Stimulated activated CD4-positive, alpha-beta T cell treated with anti-CD3 and anti-CD28 coated beads, Interleukin-15, amount 100 ng/mL, for 48 hours (primary cell): ENCODE measurements around the gene CNTNAP4.

Source experiments
- DNase-seq, 2 donors: peaks; one replicate each; pipeline ENCODE4 v3.0.0-alpha.2; 2020; ENCODE audit warnings: low read depth in 2 of 2

Gene CNTNAP4

GRCh38 chr16:76487411-76488064 lies 210.3 kb downstream of the CNTNAP4 start:
- DNase-seq, result no peak

- DNase-seq, result no peak
These were observed 210.8 kb downstream of the CNTNAP4 start for GRCh38 chr16:76488065-76488417.

GRCh38 chr16:76490036-76490639 lies 212.9 kb downstream of the CNTNAP4 start:
- DNase-seq, result no peak

GRCh38 chr16:76500006-76500405 lies 222.8 kb downstream of the CNTNAP4 start:
- DNase-seq, result no peak

GRCh38 chr16:76502063-76502462 lies 224.9 kb downstream of the CNTNAP4 start:
- DNase-seq, result no peak

- no peak for DNase-seq
These were observed 225.4 kb downstream of the CNTNAP4 start for GRCh38 chr16:76502555-76502954.

GRCh38 chr16:76503091-76503490 lies 225.9 kb downstream of the CNTNAP4 start:
- no peak for DNase-seq

- no peak for DNase-seq
These were observed 234.0 kb downstream of the CNTNAP4 start for GRCh38 chr16:76511203-76511602.

- DNase-seq, result no peak
These were observed 241.6 kb downstream of the CNTNAP4 start for GRCh38 chr16:76518781-76519180.

GRCh38 chr16:76524356-76524755 lies 247.2 kb downstream of the CNTNAP4 start:
- no peak for DNase-seq

- DNase-seq, result no peak
These were observed 247.6 kb downstream of the CNTNAP4 start for GRCh38 chr16:76524769-76525168.

- DNase-seq, result no peak
These were observed 250.0 kb downstream of the CNTNAP4 start for GRCh38 chr16:76527244-76527643.

GRCh38 chr16:76529120-76529519 lies 251.9 kb downstream of the CNTNAP4 start:
- DNase-seq, result no peak

GRCh38 chr16:76531236-76531635 lies 254.0 kb downstream of the CNTNAP4 start:
- no peak for DNase-seq

GRCh38 chr16:76532188-76532973 lies 255.2 kb downstream of the CNTNAP4 start:
- DNase-seq, result no peak

- DNase-seq, result no peak
These were observed 262.4 kb downstream of the CNTNAP4 start for GRCh38 chr16:76539609-76540008.

GRCh38 chr16:76541070-76541469 lies 263.9 kb downstream of the CNTNAP4 start:
- no peak for DNase-seq

GRCh38 chr16:76565542-76565941 lies 288.3 kb downstream of the CNTNAP4 start:
- no peak for DNase-seq

GRCh38 chr16:76571755-76572154 lies 294.6 kb downstream of the CNTNAP4 start:
- DNase-seq, result no peak

GRCh38 chr16:76573281-76573680 lies 296.1 kb downstream of the CNTNAP4 start:
- no peak for DNase-seq

- DNase-seq, result no peak
These were observed 297.4 kb downstream of the CNTNAP4 start for GRCh38 chr16:76574651-76575050.

GRCh38 chr16:76576526-76576925 lies 299.3 kb downstream of the CNTNAP4 start:
- DNase-seq, result no peak

- DNase-seq, result no peak
These were observed 299.8 kb downstream of the CNTNAP4 start for GRCh38 chr16:76577003-76577402.
